Neural cell (in vitro differentiated cells): ENCODE results near the gene NEK5. TPM values are rescaled to one million over a fixed set of nuclear protein-coding genes. Genes with fewer than 3 reads are reported as not detected.

Experiments used
- H2AFZ ChIP-seq: fragments of 200-600, 300-800 bp; sonication (generic), shearing (Covaris generic); 2 replicates; pipeline ENCODE4 v1.6.0; 2014; ENCODE audit warnings: low read depth, mild to moderate bottlenecking, antibody characterized with exemption, low read length, moderate library complexity
- H3F3A ChIP-seq: fragments of 200-600 bp; shearing (Covaris generic); 2 replicates; pipeline ENCODE4 v1.6.1; 2016; ENCODE audit warnings: mild to moderate bottlenecking, moderate library complexity, mixed read lengths, antibody characterized with exemption, low read length; ENCODE audit not compliant: insufficient read depth, poor library complexity, severe bottlenecking
- H3K27ac ChIP-seq: fragments of 200-600, 300-800 bp; sonication (generic), shearing (Covaris generic); 2 replicates; pipeline ENCODE4 v1.5.1; 2014; ENCODE audit warnings: mild to moderate bottlenecking, low read length, moderate library complexity
- H3K27me3 ChIP-seq: fragments of 300-800, 200-600 bp; sonication (generic), shearing (Covaris generic); 2 replicates; pipeline ENCODE4 v1.6.0; 2014; ENCODE audit warnings: mild to moderate bottlenecking, low read depth, low read length, moderate library complexity; ENCODE audit not compliant: insufficient read depth
- H3K36me3 ChIP-seq: fragments of 300-800, 200-600 bp; sonication (generic), shearing (Covaris generic); 2 replicates; pipeline ENCODE4 v1.5.1; 2014; ENCODE audit warnings: mild to moderate bottlenecking, antibody characterized with exemption, low read length, moderate library complexity; ENCODE audit not compliant: insufficient read depth
- H3K4me2 ChIP-seq: fragments of 300-800, 200-600 bp; sonication (generic), shearing (Covaris generic); 2 replicates; pipeline ENCODE4 v1.6.0; 2014; ENCODE audit warnings: mild to moderate bottlenecking, low read length
- H3K4me3 ChIP-seq: fragments of 300-800, 200-600 bp; sonication (generic), shearing (Covaris generic); 2 replicates; pipeline ENCODE4 v1.5.1; 2014; ENCODE audit warnings: mild to moderate bottlenecking, low read length, moderate library complexity
- H3K79me2 ChIP-seq: fragments of 200-600 bp; shearing (Covaris generic); replicated peaks from 2 replicates; pipeline ENCODE4 v1.6.0; 2014; ENCODE audit warnings: mild to moderate bottlenecking, low read length, moderate library complexity; ENCODE audit not compliant: insufficient read depth
- H3K9ac ChIP-seq: fragments of 300-800, 200-600 bp; sonication (generic), shearing (Covaris generic); 2 replicates; pipeline ENCODE4 v1.6.1; 2016; ENCODE audit warnings: mild to moderate bottlenecking, low read length, mixed read lengths
- H3K9me2 ChIP-seq: fragments of 200-600 bp; shearing (Covaris generic); 2 replicates; pipeline ENCODE4 v1.6.1; 2016; ENCODE audit warnings: mild to moderate bottlenecking, low read length, mixed read lengths; ENCODE audit not compliant: insufficient read depth
- H3K9me3 ChIP-seq: fragments of 200-600, 300-800 bp; sonication (generic), shearing (Covaris generic); 2 replicates; pipeline ENCODE4 v1.6.1; 2016; ENCODE audit warnings: mild to moderate bottlenecking, mixed run types, low read length, moderate library complexity, mixed read lengths
- H4K20me1 ChIP-seq: fragments of 200-600 bp; shearing (Covaris generic); 2 replicates; pipeline ENCODE4 v1.6.1; 2016; ENCODE audit warnings: mild to moderate bottlenecking, mixed run types; ENCODE audit not compliant: insufficient read depth
- EZH2 ChIP-seq: fragments of 200-600, 300-800 bp; shearing (Covaris generic), sonication (generic); IDR thresholded peaks from 2 replicates; pipeline ENCODE4 v1.6.1; 2014; ENCODE audit warnings: antibody characterized with exemption, low read length, borderline replicate concordance, mild to moderate bottlenecking; ENCODE audit not compliant: insufficient read depth, poor library complexity, severe bottlenecking
- MXI1 ChIP-seq: fragments of 450-650 bp; conservative IDR thresholded peaks from 2 replicates; pipeline ENCODE4 v1.6.1; 2014; ENCODE audit warnings: antibody characterized with exemption, mild to moderate bottlenecking; ENCODE audit not compliant: poor library complexity, severe bottlenecking
- RAD21 ChIP-seq: fragments of 450-650 bp; conservative IDR thresholded peaks from 2 replicates; pipeline ENCODE4 v1.6.1; 2014; ENCODE audit warnings: antibody characterized with exemption, mild to moderate bottlenecking, moderate library complexity
- polyA plus RNA-seq: library from polyadenylated mRNA; depleted of rRNA; stranded (reverse); fragments of >200 nt; gene quantifications from 2 replicates; pipeline ENCODE4 v1.2.3, GENCODE V29; 2014
- TF ChIP-seq, protein P1 (sequence below): fragments of 450-650 bp; IDR thresholded peaks from 2 replicates; pipeline ENCODE4 v1.5.1; 2014; ENCODE audit warnings: antibody characterized with exemption, mild to moderate bottlenecking, moderate library complexity; ENCODE audit not compliant: poor library complexity, severe bottlenecking
- TF ChIP-seq, protein P2 (sequence below): IDR thresholded peaks from 2 replicates; pipeline ENCODE4 v1.6.1; 2012; ENCODE audit warnings: borderline replicate concordance

Gene NEK5
- polyA plus RNA-seq, 1 donor from 2014 or later: 0.43 TPM

DNA sequence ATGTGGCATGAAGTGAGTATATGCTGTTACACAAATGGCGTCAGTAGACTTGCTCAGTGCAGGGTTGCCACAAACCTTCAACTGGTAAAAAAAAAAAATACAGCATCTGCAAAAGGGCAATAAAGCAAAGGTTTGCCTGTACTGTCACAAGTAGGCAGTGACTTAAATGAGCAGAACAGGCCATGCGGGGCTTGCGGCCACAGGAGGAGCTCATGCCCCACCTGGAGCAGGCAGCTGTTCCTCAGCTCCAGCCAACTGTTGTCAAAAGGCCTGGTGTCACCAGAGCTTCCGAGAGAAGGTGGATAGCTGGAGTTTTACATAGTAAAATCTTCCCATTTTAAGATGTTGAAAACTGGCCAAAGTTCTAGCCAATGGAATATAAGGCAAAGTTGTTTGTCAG, 125.3 kb downstream of the NEK5 start:
- Histone ChIP-seq H3K4me2 (no peak overlapping the region), H3K79me2 (no peaks in the 10 kb centered on the region), H3K9ac (no peak overlapping the region), H3K27me3 (no peaks in the 10 kb centered on the region), H3K9me3 (no peaks in the 10 kb centered on the region), H3K9me2 (no peaks in the 10 kb centered on the region), H3K36me3 (no peaks in the 10 kb centered on the region), H3F3A (no peaks in the 10 kb centered on the region), H2AFZ (no peak overlapping the region), H3K4me3 (no peak overlapping the region), H3K27ac (no peak overlapping the region), H4K20me1 (no peaks in the 10 kb centered on the region)
- TF ChIP-seq, protein P1, sequence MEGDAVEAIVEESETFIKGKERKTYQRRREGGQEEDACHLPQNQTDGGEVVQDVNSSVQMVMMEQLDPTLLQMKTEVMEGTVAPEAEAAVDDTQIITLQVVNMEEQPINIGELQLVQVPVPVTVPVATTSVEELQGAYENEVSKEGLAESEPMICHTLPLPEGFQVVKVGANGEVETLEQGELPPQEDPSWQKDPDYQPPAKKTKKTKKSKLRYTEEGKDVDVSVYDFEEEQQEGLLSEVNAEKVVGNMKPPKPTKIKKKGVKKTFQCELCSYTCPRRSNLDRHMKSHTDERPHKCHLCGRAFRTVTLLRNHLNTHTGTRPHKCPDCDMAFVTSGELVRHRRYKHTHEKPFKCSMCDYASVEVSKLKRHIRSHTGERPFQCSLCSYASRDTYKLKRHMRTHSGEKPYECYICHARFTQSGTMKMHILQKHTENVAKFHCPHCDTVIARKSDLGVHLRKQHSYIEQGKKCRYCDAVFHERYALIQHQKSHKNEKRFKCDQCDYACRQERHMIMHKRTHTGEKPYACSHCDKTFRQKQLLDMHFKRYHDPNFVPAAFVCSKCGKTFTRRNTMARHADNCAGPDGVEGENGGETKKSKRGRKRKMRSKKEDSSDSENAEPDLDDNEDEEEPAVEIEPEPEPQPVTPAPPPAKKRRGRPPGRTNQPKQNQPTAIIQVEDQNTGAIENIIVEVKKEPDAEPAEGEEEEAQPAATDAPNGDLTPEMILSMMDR: no peak
- no peak for TF ChIP-seq RAD21

DNA sequence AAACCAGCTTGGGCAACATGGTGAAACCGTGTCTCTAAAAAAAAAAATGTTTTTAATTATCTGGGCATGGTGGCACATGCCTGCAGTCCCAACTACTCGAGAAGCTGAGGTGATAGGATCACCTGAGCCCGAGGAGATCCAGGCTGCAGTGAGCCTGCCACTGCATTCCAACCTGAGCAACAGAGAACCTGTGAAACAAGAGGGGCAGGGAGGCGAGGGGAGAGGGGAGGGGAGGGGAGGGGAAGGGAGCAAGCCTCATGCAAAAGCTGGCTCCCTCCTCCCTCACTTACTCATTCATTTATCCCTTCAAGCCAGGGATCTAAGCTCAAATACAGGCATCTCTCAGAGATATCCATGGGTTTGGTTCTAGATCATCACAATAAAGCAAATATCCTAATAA, 126.5 kb downstream of the NEK5 start:
- H3F3A ChIP-seq: no peaks in the 10 kb centered on the region
- no peak overlapping the region for H3K9ac ChIP-seq
- H3K36me3 ChIP-seq: no peaks in the 10 kb centered on the region
- H3K9me3 ChIP-seq: no peaks in the 10 kb centered on the region
- no peak overlapping the region for H3K27ac ChIP-seq
- peaks cover 1% of the 10 kb centered on the region for H3K79me2 ChIP-seq
- no peak overlapping the region for H3K4me3 ChIP-seq
- TF ChIP-seq EZH2 (no peak), RAD21 (no peak)
- TF ChIP-seq, protein P2, sequence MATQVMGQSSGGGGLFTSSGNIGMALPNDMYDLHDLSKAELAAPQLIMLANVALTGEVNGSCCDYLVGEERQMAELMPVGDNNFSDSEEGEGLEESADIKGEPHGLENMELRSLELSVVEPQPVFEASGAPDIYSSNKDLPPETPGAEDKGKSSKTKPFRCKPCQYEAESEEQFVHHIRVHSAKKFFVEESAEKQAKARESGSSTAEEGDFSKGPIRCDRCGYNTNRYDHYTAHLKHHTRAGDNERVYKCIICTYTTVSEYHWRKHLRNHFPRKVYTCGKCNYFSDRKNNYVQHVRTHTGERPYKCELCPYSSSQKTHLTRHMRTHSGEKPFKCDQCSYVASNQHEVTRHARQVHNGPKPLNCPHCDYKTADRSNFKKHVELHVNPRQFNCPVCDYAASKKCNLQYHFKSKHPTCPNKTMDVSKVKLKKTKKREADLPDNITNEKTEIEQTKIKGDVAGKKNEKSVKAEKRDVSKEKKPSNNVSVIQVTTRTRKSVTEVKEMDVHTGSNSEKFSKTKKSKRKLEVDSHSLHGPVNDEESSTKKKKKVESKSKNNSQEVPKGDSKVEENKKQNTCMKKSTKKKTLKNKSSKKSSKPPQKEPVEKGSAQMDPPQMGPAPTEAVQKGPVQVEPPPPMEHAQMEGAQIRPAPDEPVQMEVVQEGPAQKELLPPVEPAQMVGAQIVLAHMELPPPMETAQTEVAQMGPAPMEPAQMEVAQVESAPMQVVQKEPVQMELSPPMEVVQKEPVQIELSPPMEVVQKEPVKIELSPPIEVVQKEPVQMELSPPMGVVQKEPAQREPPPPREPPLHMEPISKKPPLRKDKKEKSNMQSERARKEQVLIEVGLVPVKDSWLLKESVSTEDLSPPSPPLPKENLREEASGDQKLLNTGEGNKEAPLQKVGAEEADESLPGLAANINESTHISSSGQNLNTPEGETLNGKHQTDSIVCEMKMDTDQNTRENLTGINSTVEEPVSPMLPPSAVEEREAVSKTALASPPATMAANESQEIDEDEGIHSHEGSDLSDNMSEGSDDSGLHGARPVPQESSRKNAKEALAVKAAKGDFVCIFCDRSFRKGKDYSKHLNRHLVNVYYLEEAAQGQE: no peak
- no peak overlapping the region for H2AFZ ChIP-seq
- H3K27me3 ChIP-seq: no peaks in the 10 kb centered on the region
- no peak overlapping the region for H3K4me2 ChIP-seq
- no peaks in the 10 kb centered on the region for H4K20me1 ChIP-seq
- no peaks in the 10 kb centered on the region for H3K9me2 ChIP-seq

DNA sequence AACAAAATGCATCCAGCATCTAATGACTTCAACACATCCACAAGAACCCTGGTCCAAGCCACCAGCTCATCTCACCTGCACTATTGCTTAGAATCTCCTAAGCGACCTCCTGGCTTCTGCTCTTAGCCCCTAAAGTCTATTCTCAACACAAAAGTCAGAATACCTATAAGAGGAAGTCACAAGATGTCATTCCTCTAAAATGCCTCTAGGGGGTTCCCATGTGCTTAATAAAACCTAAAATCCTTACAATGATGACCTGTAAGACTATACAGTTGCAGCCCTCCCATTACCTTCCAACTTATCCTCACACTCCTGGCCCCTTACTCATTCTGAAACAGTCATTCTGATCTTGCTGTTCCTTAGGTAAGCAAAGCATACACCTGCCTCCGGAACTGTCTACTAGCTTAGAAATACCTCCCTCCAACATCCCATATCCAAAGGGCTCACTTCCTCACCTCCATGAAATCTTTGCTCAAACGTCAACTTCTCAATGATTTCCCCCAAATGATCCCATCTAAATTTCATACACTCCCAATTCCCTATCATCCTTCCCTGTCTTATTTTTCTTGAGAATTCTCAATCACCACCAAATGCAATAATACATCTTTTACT, 127.6 kb downstream of the NEK5 start:
- Histone ChIP-seq H3K36me3 (no peaks in the 10 kb centered on the region), H4K20me1 (no peaks in the 10 kb centered on the region), H3K27me3 (no peaks in the 10 kb centered on the region), H3K9me2 (no peaks in the 10 kb centered on the region), H3F3A (no peaks in the 10 kb centered on the region), H3K4me3 (no peak overlapping the region), H3K9me3 (no peaks in the 10 kb centered on the region), H3K79me2 (peaks cover 3% of the 10 kb centered on the region), H3K4me2 (no peak overlapping the region), H3K27ac (no peak overlapping the region), H3K9ac (no peak overlapping the region), H2AFZ (no peak overlapping the region)
- TF ChIP-seq, protein P1: peak; percentile 50
- no peak for TF ChIP-seq MXI1
